GM21526 (cell line): ENCODE results near the gene ATP9B.
"Not testable (repeated sequence)": the region's sequence is repeated elsewhere in the genome, so short reads cannot be mapped to it uniquely, and the experiment has no call there.

Experiments used
- ATAC-seq: cut with Tn5 transposase; IDR thresholded peaks from one replicate; pipeline ENCODE4 v1.9.1; 2021; ENCODE audit warnings: moderate library complexity; ENCODE audit not compliant: unreplicated experiment, low FRiP score

Gene ATP9B

GRCh38 chr18:79121746-79122474 lies 52.7 kb downstream of the ATP9B start:
- ATAC-seq: no peak

- no peak for ATAC-seq
These were observed 54.8 kb downstream of the ATP9B start for GRCh38 chr18:79123948-79124347.

GRCh38 chr18:79129120-79129519 lies 59.9 kb downstream of the ATP9B start:
- no peak for ATAC-seq

GRCh38 chr18:79133724-79134123 lies 64.5 kb downstream of the ATP9B start:
- no peak for ATAC-seq

GRCh38 chr18:79135924-79136323 lies 66.7 kb downstream of the ATP9B start:
- no peak for ATAC-seq

- ATAC-seq: no peak
These were observed 67.5 kb downstream of the ATP9B start for GRCh38 chr18:79136742-79137141.

GRCh38 chr18:79139206-79139605 lies 70.0 kb downstream of the ATP9B start:
- ATAC-seq: no peak

GRCh38 chr18:79147014-79147413 lies 77.8 kb downstream of the ATP9B start:
- ATAC-seq: no peak

GRCh38 chr18:79151191-79151590 lies 82.0 kb downstream of the ATP9B start:
- ATAC-seq: no peak

- ATAC-seq: peak; percentile 19
These were observed 87.1 kb downstream of the ATP9B start for GRCh38 chr18:79156327-79156726.

GRCh38 chr18:79164706-79165105 lies 95.5 kb downstream of the ATP9B start:
- ATAC-seq: no peak

- ATAC-seq: no peak
These were observed 97.5 kb downstream of the ATP9B start for GRCh38 chr18:79166702-79167101.

- ATAC-seq: no peak
These were observed 98.5 kb downstream of the ATP9B start for GRCh38 chr18:79167526-79168190.

GRCh38 chr18:79169958-79170555 lies 100.9 kb downstream of the ATP9B start:
- no peak for ATAC-seq

GRCh38 chr18:79172331-79172730 lies 103.1 kb downstream of the ATP9B start:
- not testable (repeated sequence) for ATAC-seq

- no peak for ATAC-seq
These were observed 104.5 kb downstream of the ATP9B start for GRCh38 chr18:79173742-79174141.

GRCh38 chr18:79178113-79178531 lies 108.9 kb downstream of the ATP9B start:
- no peak for ATAC-seq

GRCh38 chr18:79182047-79182713 lies 113.0 kb downstream of the ATP9B start:
- ATAC-seq: no peak

GRCh38 chr18:79185648-79186047 lies 116.5 kb downstream of the ATP9B start:
- ATAC-seq: no peak

- ATAC-seq: peak; percentile 71
These were observed 117.5 kb downstream of the ATP9B start for GRCh38 chr18:79186649-79187048.
